Measurements from ENCODE around the gene ZDHHC14.
A peak's percentile ranks its signal among the peaks of the same experiment; 100 is the strongest.

ZDHHC14 gene

GRCh38 chr6:157670466-157671186, 289.6 kb downstream of the ZDHHC14 start:
- H3K4me1 ChIP-seq: peaks cover 16% of the 10 kb centered on the region
- H3K27me3 ChIP-seq: no peaks in the 10 kb centered on the region
- H3K4me2 ChIP-seq: 0 out of 2 replicates have a peak overlapping the region, but pooled peaks have one; percentile 41
- H3K36me3 ChIP-seq: no peaks in the 10 kb centered on the region
- no peak overlapping the region for H3K9ac ChIP-seq
- TF ChIP-seq Cebpa-rat (IDR thresholded peaks at IDR 0.05): no peak
- H3K4me3 ChIP-seq: no peak overlapping the region
- no peaks in the 10 kb centered on the region for H4K20me1 ChIP-seq
- H3K27ac ChIP-seq: no peak overlapping the region
- no peaks in the 10 kb centered on the region for H3K9me3 ChIP-seq

GRCh38 chr6:157672726-157673412, 291.9 kb downstream of the ZDHHC14 start:
- no peaks in the 10 kb centered on the region for H3K9me3 ChIP-seq
- H3K4me3 ChIP-seq: no peak overlapping the region
- peaks cover 21% of the 10 kb centered on the region for H3K4me1 ChIP-seq
- no peaks in the 10 kb centered on the region for H3K36me3 ChIP-seq
- no peak overlapping the region for H3K4me2 ChIP-seq
- no peak overlapping the region for H3K27ac ChIP-seq
- no peak for TF ChIP-seq Cebpa-rat (IDR thresholded peaks at IDR 0.05)
- no peaks in the 10 kb centered on the region for H4K20me1 ChIP-seq
- H3K27me3 ChIP-seq: 0 out of 2 replicates have a peak, but pooled peaks cover 4% of the 10 kb centered on the region
- H3K9ac ChIP-seq: no peak overlapping the region

- Histone ChIP-seq H3K9me3 (no peaks in the 10 kb centered on the region), H3K4me1 (peaks cover 21% of the 10 kb centered on the region), H3K4me3 (no peak overlapping the region), H3K27ac (no peak overlapping the region), H3K27me3 (0 out of 2 replicates have a peak, but pooled peaks cover 4% of the 10 kb centered on the region), H3K36me3 (no peaks in the 10 kb centered on the region), H3K4me2 (no peak overlapping the region), H4K20me1 (no peaks in the 10 kb centered on the region), H3K9ac (no peak overlapping the region)
- no peak for TF ChIP-seq Cebpa-rat (IDR thresholded peaks at IDR 0.05)
Measured at GRCh38 chr6:157673596-157673995, 292.6 kb downstream of the ZDHHC14 start.

GRCh38 chr6:157674061-157674460, 293.1 kb downstream of the ZDHHC14 start:
- Histone ChIP-seq H4K20me1 (no peaks in the 10 kb centered on the region), H3K4me1 (peaks cover 20% of the 10 kb centered on the region), H3K9ac (no peak overlapping the region), H3K27me3 (0 out of 2 replicates have a peak, but pooled peaks cover 4% of the 10 kb centered on the region), H3K9me3 (no peaks in the 10 kb centered on the region), H3K4me2 (no peak overlapping the region), H3K27ac (no peak overlapping the region), H3K4me3 (no peak overlapping the region), H3K36me3 (no peaks in the 10 kb centered on the region)
- no peak for TF ChIP-seq Cebpa-rat (IDR thresholded peaks at IDR 0.05)

GRCh38 chr6:157675831-157676230, 294.8 kb downstream of the ZDHHC14 start:
- Histone ChIP-seq H3K9me3 (no peaks in the 10 kb centered on the region), H3K27me3 (0 out of 2 replicates have a peak, but pooled peaks cover 4% of the 10 kb centered on the region), H3K27ac (no peak overlapping the region), H3K4me3 (no peak overlapping the region), H3K4me1 (peaks cover 5% of the 10 kb centered on the region; the same call in 1 of the 2 replicates), H3K9ac (no peak overlapping the region), H3K36me3 (no peaks in the 10 kb centered on the region), H3K4me2 (no peak overlapping the region), H4K20me1 (no peaks in the 10 kb centered on the region)
- no peak for TF ChIP-seq Cebpa-rat (IDR thresholded peaks at IDR 0.05)

GRCh38 chr6:157676241-157676640, 295.3 kb downstream of the ZDHHC14 start:
- Histone ChIP-seq H3K4me1 (peaks cover 5% of the 10 kb centered on the region; the same call in 1 of the 2 replicates), H3K4me2 (no peak overlapping the region), H3K9me3 (no peaks in the 10 kb centered on the region), H3K9ac (no peak overlapping the region), H4K20me1 (no peaks in the 10 kb centered on the region), H3K36me3 (no peaks in the 10 kb centered on the region), H3K4me3 (no peak overlapping the region), H3K27me3 (0 out of 2 replicates have a peak, but pooled peaks cover 4% of the 10 kb centered on the region), H3K27ac (no peak overlapping the region)
- TF ChIP-seq Cebpa-rat (IDR thresholded peaks at IDR 0.05): no peak

- H3K4me3 ChIP-seq: no peak overlapping the region
- no peaks in the 10 kb centered on the region for H3K9me3 ChIP-seq
- H3K9ac ChIP-seq: no peak overlapping the region
- H4K20me1 ChIP-seq: no peaks in the 10 kb centered on the region
- peaks cover 5% of the 10 kb centered on the region; the same call in 1 of the 2 replicates for H3K4me1 ChIP-seq
- 0 out of 2 replicates have a peak, but pooled peaks cover 4% of the 10 kb centered on the region for H3K27me3 ChIP-seq
- H3K4me2 ChIP-seq: no peak overlapping the region
- no peak for TF ChIP-seq Cebpa-rat (IDR thresholded peaks at IDR 0.05)
- H3K36me3 ChIP-seq: no peaks in the 10 kb centered on the region
- no peak overlapping the region for H3K27ac ChIP-seq
Measured at GRCh38 chr6:157677235-157677634, 296.2 kb downstream of the ZDHHC14 start.

GRCh38 chr6:157679605-157680580, 298.9 kb downstream of the ZDHHC14 start:
- H4K20me1 ChIP-seq: no peaks in the 10 kb centered on the region
- H3K4me1 ChIP-seq: peaks cover 5% of the 10 kb centered on the region; the same call in 1 of the 2 replicates
- H3K27ac ChIP-seq: no peak overlapping the region
- no peak overlapping the region for H3K4me3 ChIP-seq
- TF ChIP-seq Cebpa-rat (IDR thresholded peaks at IDR 0.05): no peak
- H3K9ac ChIP-seq: no peak overlapping the region
- H3K27me3 ChIP-seq: 0 out of 2 replicates have a peak, but pooled peaks cover 4% of the 10 kb centered on the region
- H3K4me2 ChIP-seq: no peak overlapping the region
- no peaks in the 10 kb centered on the region for H3K36me3 ChIP-seq
- no peaks in the 10 kb centered on the region for H3K9me3 ChIP-seq

- no peak overlapping the region for H3K9ac ChIP-seq
- H4K20me1 ChIP-seq: no peaks in the 10 kb centered on the region
- TF ChIP-seq Cebpa-rat (IDR thresholded peaks at IDR 0.05): no peak
- peaks cover under 1% of the 10 kb centered on the region; the same call in 1 of the 2 replicates for H3K4me1 ChIP-seq
- no peaks in the 10 kb centered on the region for H3K36me3 ChIP-seq
- H3K4me3 ChIP-seq: no peak overlapping the region
- H3K4me2 ChIP-seq: no peak overlapping the region
- no peak overlapping the region for H3K27ac ChIP-seq
- no peaks in the 10 kb centered on the region for H3K9me3 ChIP-seq
- 0 out of 2 replicates have a peak, but pooled peaks cover 2% of the 10 kb centered on the region for H3K27me3 ChIP-seq
Measured at GRCh38 chr6:157681041-157681650, 300.2 kb downstream of the ZDHHC14 start.
